NT2/D1 (cell line): ENCODE measurements around the gene HDGFL2.
"Not testable (repeated sequence)": the region's sequence is repeated elsewhere in the genome, so short reads cannot be mapped to it uniquely, and the experiment has no call there.

Source experiments
- DNase-seq: peaks from one replicate; pipeline ENCODE4 v3.0.0-alpha.2; 2011; ENCODE audit warnings: low read depth, low spot score
- H3K27me3 ChIP-seq: 2 replicates; pipeline ENCODE4 v1.6.0; 2011; ENCODE audit warnings: mild to moderate bottlenecking; ENCODE audit not compliant: insufficient read length, insufficient read depth
- H3K36me3 ChIP-seq: 2 replicates; pipeline ENCODE4 v1.6.1; 2011; ENCODE audit warnings: mild to moderate bottlenecking, low read length, mixed read lengths; ENCODE audit not compliant: insufficient read depth, insufficient read length
- H3K4me1 ChIP-seq: 2 replicates; pipeline ENCODE4 v1.5.1; 2011; ENCODE audit not compliant: insufficient read depth, insufficient read length
- H3K4me3 ChIP-seq: 2 replicates; pipeline ENCODE4 v1.5.1; 2011; ENCODE audit warnings: low read depth; ENCODE audit not compliant: insufficient read length
- H3K9ac ChIP-seq: 2 replicates; pipeline ENCODE4 v1.6.0; 2011; ENCODE audit warnings: low read depth; ENCODE audit not compliant: insufficient read length
- H3K9me3 ChIP-seq: 2 replicates; pipeline ENCODE4 v1.5.1; 2011; ENCODE audit warnings: mild to moderate bottlenecking, low read length; ENCODE audit not compliant: insufficient read depth
- SUZ12 ChIP-seq: IDR thresholded peaks from 2 replicates; pipeline ENCODE4 v1.6.1; 2011; ENCODE audit not compliant: insufficient read length, insufficient read depth; ENCODE audit errors: extremely low read depth
- YY1 ChIP-seq: IDR thresholded peaks from 2 replicates; pipeline ENCODE4 v1.6.1; 2011; ENCODE audit not compliant: insufficient read length, insufficient read depth
- ZNF274 ChIP-seq: IDR thresholded peaks from 2 replicates; pipeline ENCODE4 v1.6.1; 2011; ENCODE audit warnings: mild to moderate bottlenecking, low read depth, low read length

The HDGFL2 gene

GRCh38 chr19:4522291-4523002 lies 50.4 kb downstream of the HDGFL2 start:
- Histone ChIP-seq H3K4me3 (no peak overlapping the region), H3K9ac (no peak overlapping the region), H3K27me3 (peaks cover 23% of the 10 kb centered on the region), H3K9me3 (no peaks in the 10 kb centered on the region), H3K36me3 (no peaks in the 10 kb centered on the region), H3K4me1 (peaks cover 6% of the 10 kb centered on the region)
- TF ChIP-seq ZNF274 (no peak), YY1 (no peak), SUZ12 (no peak)
- no peak for DNase-seq

GRCh38 chr19:4523306-4524110 lies 51.4 kb downstream of the HDGFL2 start:
- Histone ChIP-seq H3K36me3 (no peaks in the 10 kb centered on the region), H3K4me1 (peaks cover 6% of the 10 kb centered on the region), H3K4me3 (no peak overlapping the region), H3K9me3 (no peaks in the 10 kb centered on the region), H3K9ac (peak overlapping the region; percentile 28), H3K27me3 (peaks cover 22% of the 10 kb centered on the region)
- no peak for TF ChIP-seq YY1
- peak; percentile 39 for DNase-seq

- Histone ChIP-seq H3K36me3 (no peaks in the 10 kb centered on the region), H3K4me3 (no peak overlapping the region), H3K4me1 (peaks cover 6% of the 10 kb centered on the region), H3K9ac (no peak overlapping the region), H3K27me3 (peaks cover 11% of the 10 kb centered on the region), H3K9me3 (no peaks in the 10 kb centered on the region)
- TF ChIP-seq SUZ12 (no peak), ZNF274 (no peak), YY1 (no peak)
- DNase-seq, result peak; percentile 35
Measured at GRCh38 chr19:4524808-4525562, 52.9 kb downstream of the HDGFL2 start.

- no peaks in the 10 kb centered on the region for H3K9me3 ChIP-seq
- no peaks in the 10 kb centered on the region for H3K36me3 ChIP-seq
- DNase-seq, result no peak
- H3K4me1 ChIP-seq, result peaks cover 6% of the 10 kb centered on the region
- peaks cover 11% of the 10 kb centered on the region for H3K27me3 ChIP-seq
- no peak overlapping the region for H3K9ac ChIP-seq
- TF ChIP-seq ZNF274 (no peak), SUZ12 (no peak), YY1 (no peak)
- no peak overlapping the region for H3K4me3 ChIP-seq
Measured at GRCh38 chr19:4525563-4526002, 53.5 kb downstream of the HDGFL2 start.

- DNase-seq, H3K4me3 ChIP-seq, H3K9me3 ChIP-seq, H3K9ac ChIP-seq, H3K27me3 ChIP-seq, H3K4me1 ChIP-seq, H3K36me3 ChIP-seq: not testable (repeated sequence)
Measured at GRCh38 chr19:4527377-4527776, 55.3 kb downstream of the HDGFL2 start.

GRCh38 chr19:4528843-4529242 lies 56.7 kb downstream of the HDGFL2 start:
- TF ChIP-seq ZNF274 (no peak), SUZ12 (no peak), YY1 (no peak)
- Histone ChIP-seq H3K36me3 (no peaks in the 10 kb centered on the region), H3K4me3 (no peak overlapping the region), H3K9ac (no peak overlapping the region), H3K9me3 (no peaks in the 10 kb centered on the region), H3K4me1 (no peaks in the 10 kb centered on the region), H3K27me3 (no peaks in the 10 kb centered on the region)
- DNase-seq, result no peak

- peaks cover 6% of the 10 kb centered on the region for H3K27me3 ChIP-seq
- TF ChIP-seq ZNF274, result no peak
- TF ChIP-seq SUZ12, result no peak
- TF ChIP-seq YY1, result no peak
- H3K36me3 ChIP-seq, result no peaks in the 10 kb centered on the region
- peaks cover 4% of the 10 kb centered on the region for H3K4me1 ChIP-seq
- no peak for DNase-seq
- H3K4me3 ChIP-seq, result no peak overlapping the region
- no peaks in the 10 kb centered on the region for H3K9me3 ChIP-seq
- H3K9ac ChIP-seq, result no peak overlapping the region
Measured at GRCh38 chr19:4529924-4530522, 57.9 kb downstream of the HDGFL2 start.
